IPS-18a (cell line): ENCODE results near the gene COQ4.
A peak's percentile ranks its signal among the peaks of the same experiment; 100 is the strongest.

Experiments used
- H3K27ac ChIP-seq: one replicate; pipeline ENCODE4 v1.5.1; 2013; ENCODE audit warnings: low read length
- H3K27me3 ChIP-seq: one replicate; pipeline ENCODE4 v1.6.1; 2013; ENCODE audit warnings: mild to moderate bottlenecking, low read length; ENCODE audit not compliant: control insufficient read depth, insufficient read depth
- H3K36me3 ChIP-seq: one replicate; pipeline ENCODE4 v1.6.1; 2013; ENCODE audit warnings: low read depth, low read length; ENCODE audit not compliant: control insufficient read depth
- H3K4me1 ChIP-seq: one replicate; pipeline ENCODE4 v1.6.1; 2013; ENCODE audit warnings: low read depth, low read length; ENCODE audit not compliant: control insufficient read depth
- H3K4me3 ChIP-seq: one replicate; pipeline ENCODE4 v1.5.1; 2013; ENCODE audit warnings: low read length
- H3K9ac ChIP-seq: one replicate; pipeline ENCODE4 v1.6.1; 2013; ENCODE audit warnings: mild to moderate bottlenecking, low read length, moderate library complexity
- H3K9me3 ChIP-seq: one replicate; pipeline ENCODE4 v1.6.1; 2013; ENCODE audit warnings: low read depth, low read length; ENCODE audit not compliant: control insufficient read depth

Gene COQ4

DNA sequence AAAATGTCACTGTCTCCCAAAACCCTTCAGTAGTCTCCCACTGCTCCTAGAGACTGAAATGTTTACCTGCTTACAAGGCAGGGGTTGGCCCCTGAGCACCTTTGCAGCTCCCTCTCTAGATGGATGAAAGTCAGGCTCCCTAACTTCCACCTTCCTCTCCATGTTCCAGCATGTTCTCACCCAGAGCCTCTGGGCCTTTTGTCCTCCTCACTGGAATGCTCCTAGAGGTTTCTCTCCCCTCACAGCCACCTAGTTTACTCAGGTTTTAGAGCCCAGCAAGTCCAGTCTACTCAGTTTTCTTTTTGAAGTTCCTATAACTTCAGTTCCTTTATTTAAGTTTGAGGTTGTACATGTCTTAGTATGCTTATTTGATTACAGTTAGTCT lies 47.7 kb downstream of the COQ4 start:
- H3K27ac ChIP-seq, result no peak overlapping the region
- H3K4me1 ChIP-seq, result peaks cover 16% of the 10 kb centered on the region
- no peaks in the 10 kb centered on the region for H3K9me3 ChIP-seq
- peak overlapping the region; percentile 63 for H3K9ac ChIP-seq
- peaks cover 35% of the 10 kb centered on the region for H3K27me3 ChIP-seq
- peak overlapping the region; percentile 97 for H3K4me3 ChIP-seq
- no peaks in the 10 kb centered on the region for H3K36me3 ChIP-seq

GRCh38 chr9:128370752-128371629 lies 48.4 kb downstream of the COQ4 start, which contains the start of gene URM1:
TSS of gene URM1 (plus strand) at chr9:128371374. CDS start at chr9:128371381, 7 bp downstream.
- Histone ChIP-seq H3K27ac (no peak within 1 kb of the TSS), H3K9me3 (no peaks in the 10 kb centered on the region), H3K9ac (peak within 1 kb of the TSS; percentile 67), H3K36me3 (no peaks in the 10 kb centered on the region), H3K4me1 (peaks cover 11% of the 10 kb centered on the region), H3K27me3 (peaks cover 29% of the 10 kb centered on the region), H3K4me3 (peak within 1 kb of the TSS; percentile 97)

DNA sequence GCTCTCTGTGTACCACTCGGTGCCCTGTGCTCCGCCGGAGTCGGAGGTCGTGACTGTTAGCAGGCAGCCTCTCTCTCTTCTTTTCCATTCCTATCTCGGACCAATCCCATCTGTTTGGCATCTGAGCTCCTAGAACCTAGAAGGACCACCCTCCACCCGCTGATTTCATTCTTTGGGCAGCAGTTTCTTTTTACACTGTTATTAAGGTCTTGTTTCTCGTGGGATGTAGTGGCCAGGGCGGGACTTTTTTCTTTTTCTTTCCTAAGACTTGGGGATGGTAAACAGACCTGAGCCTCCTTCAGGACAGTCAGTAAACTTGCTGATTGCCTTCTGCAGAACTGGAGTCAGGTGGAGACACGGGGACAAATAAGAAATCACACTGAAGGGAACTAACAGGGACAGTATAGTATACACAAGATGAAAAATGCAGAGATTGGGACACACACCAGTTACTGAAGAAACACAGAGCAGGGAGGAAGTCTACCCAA lies 49.0 kb downstream of the COQ4 start:
- H3K4me3 ChIP-seq, result peak overlapping the region; percentile 97
- H3K27ac ChIP-seq, result no peak overlapping the region
- H3K4me1 ChIP-seq, result peaks cover 11% of the 10 kb centered on the region
- H3K9ac ChIP-seq, result peak overlapping the region; percentile 67
- H3K36me3 ChIP-seq, result no peaks in the 10 kb centered on the region
- H3K9me3 ChIP-seq, result no peaks in the 10 kb centered on the region
- peaks cover 22% of the 10 kb centered on the region for H3K27me3 ChIP-seq

- Histone ChIP-seq H3K9ac (peak overlapping the region; percentile 67), H3K4me3 (peak overlapping the region; percentile 97)
Measured at GRCh38 chr9:128372188-128372641, 49.6 kb downstream of the COQ4 start.

DNA sequence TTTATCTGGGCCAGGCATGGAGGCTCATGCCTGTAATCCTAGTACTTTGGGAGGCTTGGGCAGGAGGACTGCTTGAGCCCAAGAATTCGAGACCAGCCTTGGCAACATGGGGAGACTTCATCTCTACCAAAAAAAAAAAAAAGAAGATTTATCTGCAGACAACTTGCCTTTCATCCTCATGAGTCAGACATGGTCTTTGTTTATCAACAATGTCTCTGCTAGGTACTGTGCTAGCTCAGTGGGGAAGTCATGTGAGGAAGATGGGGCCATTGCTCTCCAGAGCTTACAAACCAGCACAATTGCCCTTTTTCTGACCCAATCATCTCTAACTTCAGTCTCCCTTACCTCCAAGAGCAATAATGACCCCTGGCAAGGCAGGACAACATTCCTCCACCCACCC lies 50.1 kb downstream of the COQ4 start:
- Histone ChIP-seq H3K36me3 (no peaks in the 10 kb centered on the region), H3K9me3 (no peaks in the 10 kb centered on the region), H3K4me3 (no peak overlapping the region), H3K27ac (no peak overlapping the region), H3K4me1 (peaks cover 11% of the 10 kb centered on the region), H3K9ac (no peak overlapping the region), H3K27me3 (peaks cover 11% of the 10 kb centered on the region)

More at GRCh38 chr9:128372188-128372641, 49.6 kb downstream of the COQ4 start:
- peaks cover 16% of the 10 kb centered on the region for H3K27me3 ChIP-seq
- H3K36me3 ChIP-seq, result no peaks in the 10 kb centered on the region
- peaks cover 11% of the 10 kb centered on the region for H3K4me1 ChIP-seq
- no peaks in the 10 kb centered on the region for H3K9me3 ChIP-seq
- no peak overlapping the region for H3K27ac ChIP-seq

DNA sequence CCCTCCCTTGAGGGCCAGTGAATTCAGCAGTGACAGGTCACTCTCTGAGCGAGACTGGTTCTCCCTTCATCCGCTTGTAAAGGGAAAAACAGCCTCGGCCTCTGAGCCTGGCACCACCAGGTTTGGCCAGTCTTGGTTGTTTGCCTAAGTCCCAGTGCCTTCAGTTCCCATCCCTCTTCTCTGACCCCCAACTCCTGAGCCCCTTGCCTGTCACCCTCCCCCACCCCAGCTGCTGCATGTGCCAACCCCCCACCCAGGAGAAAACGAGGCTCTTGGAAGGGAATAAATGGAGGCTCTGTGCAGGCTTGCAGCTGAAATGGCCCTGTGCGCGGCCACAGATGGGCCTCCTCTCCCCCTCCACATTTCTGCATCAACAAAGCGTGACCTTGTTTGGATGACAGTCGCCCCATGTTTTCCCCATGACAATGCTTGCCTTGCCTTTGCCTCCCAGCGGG lies 51.6 kb downstream of the COQ4 start:
- Histone ChIP-seq H3K4me3 (no peak overlapping the region), H3K27me3 (peaks cover 3% of the 10 kb centered on the region), H3K27ac (no peak overlapping the region), H3K9me3 (no peaks in the 10 kb centered on the region), H3K4me1 (peaks cover 11% of the 10 kb centered on the region), H3K36me3 (peaks cover 3% of the 10 kb centered on the region), H3K9ac (no peak overlapping the region)

DNA sequence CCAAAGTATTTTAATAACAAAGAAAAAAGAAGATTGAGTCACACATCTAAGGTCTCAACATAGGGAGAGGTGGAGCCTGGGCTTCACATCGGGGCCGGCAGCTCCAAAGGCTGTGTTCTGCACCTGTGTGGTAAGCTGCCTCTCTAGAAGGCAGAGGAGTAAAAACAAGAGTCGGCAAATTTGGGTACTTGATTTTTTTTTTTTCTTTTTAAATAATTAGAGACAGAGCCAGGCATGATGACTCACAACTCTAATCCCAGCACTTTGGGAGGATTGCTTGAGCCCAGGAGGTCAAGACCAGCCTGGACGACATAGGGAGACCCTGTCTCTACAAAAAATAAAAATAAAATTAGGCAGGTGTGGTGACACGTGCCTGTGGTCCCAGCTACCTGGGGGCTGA lies 53.2 kb downstream of the COQ4 start:
- Histone ChIP-seq H3K4me1 (peaks cover 4% of the 10 kb centered on the region), H3K27ac (no peak overlapping the region), H3K4me3 (no peak overlapping the region), H3K36me3 (peaks cover 3% of the 10 kb centered on the region), H3K27me3 (peaks cover 11% of the 10 kb centered on the region), H3K9ac (no peak overlapping the region), H3K9me3 (no peaks in the 10 kb centered on the region)

DNA sequence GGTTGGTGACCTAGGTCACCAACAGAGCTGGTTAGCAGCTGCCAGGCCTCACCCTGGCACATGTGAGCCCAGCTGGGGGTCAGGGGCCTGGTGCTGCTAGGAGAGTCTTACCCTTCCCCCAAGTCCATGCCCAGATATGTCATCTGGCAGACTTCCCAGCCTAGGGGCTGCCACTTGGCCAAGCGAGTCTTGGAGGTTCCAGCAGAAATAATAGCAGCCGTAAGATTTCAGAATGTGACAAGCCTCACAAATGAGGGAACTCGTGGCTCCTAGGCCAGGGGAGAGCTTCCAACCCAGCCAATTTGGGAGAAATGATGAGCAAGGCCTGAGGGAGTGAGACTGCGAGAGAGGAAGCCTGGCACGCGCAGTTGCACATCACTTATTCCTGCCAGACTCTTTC lies 59.6 kb downstream of the COQ4 start:
- Histone ChIP-seq H3K4me1 (peaks cover 50% of the 10 kb centered on the region), H3K36me3 (peaks cover 3% of the 10 kb centered on the region), H3K4me3 (peak overlapping the region; percentile 50), H3K27me3 (peaks cover 73% of the 10 kb centered on the region), H3K9ac (no peak overlapping the region), H3K9me3 (no peaks in the 10 kb centered on the region), H3K27ac (no peak overlapping the region)

DNA sequence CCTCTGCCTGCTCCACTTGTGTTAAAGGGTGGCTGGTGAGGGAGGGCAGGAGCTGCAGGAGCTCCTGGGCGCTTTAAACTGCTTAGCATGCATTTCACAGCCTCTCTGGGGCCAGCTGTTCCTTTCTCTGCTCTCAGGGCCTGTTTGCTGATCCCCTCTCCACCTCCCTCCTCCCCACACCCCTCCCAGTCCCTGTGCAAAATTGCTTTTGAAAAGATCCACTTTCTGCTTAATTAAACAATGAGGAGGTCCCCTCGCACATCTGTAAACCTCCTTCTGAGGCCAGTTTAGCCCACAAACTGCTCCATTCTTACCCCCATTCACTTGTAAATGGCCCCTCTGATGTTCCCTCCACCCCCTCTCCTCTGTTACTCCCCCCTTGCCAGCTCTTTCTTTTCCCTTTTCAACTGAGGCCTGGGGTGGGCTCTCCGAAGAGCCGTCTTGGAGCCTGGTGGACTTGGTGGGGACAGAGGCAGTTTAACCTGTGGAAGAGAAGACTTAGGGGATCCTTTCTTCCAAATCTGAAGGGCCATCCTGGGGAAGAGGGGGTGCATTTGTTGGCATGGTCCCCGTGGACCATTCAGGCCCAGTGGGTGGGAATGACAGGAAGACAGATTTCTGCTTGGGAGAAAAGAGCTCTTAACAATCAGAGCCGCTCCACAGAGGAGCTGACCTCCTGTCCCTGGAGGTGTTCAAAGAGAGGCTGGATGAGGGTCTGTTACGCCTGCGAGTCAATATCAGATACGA lies 60.5 kb downstream of the COQ4 start:
- Histone ChIP-seq H3K36me3 (peaks cover 12% of the 10 kb centered on the region), H3K4me3 (peak overlapping the region; percentile 50), H3K9me3 (no peaks in the 10 kb centered on the region), H3K4me1 (peaks cover 50% of the 10 kb centered on the region), H3K27ac (no peak overlapping the region), H3K27me3 (peaks cover 82% of the 10 kb centered on the region), H3K9ac (no peak overlapping the region)
